K562 (cell line): ENCODE measurements around the gene CTBS. TPM values are rescaled to one million over a fixed set of nuclear protein-coding genes. Genes with fewer than 3 reads are reported as not detected.

Source experiments
- ADNP ChIP-seq: fragments of 200-800 bp; sonication (Bioruptor generic); IDR thresholded peaks from 2 replicates; pipeline ENCODE4 v1.6.1; 2016; ENCODE audit warnings: missing genetic modification characterization, missing compliant biosample characterization
- BHLHE40 ChIP-seq: IDR thresholded peaks from 2 replicates; pipeline ENCODE4 v1.6.1; 2011; ENCODE audit warnings: low read length, improper control_type of control experiment
- ELF1 ChIP-seq: fragments of 200-800 bp; sonication (Bioruptor generic); IDR thresholded peaks from 2 replicates; pipeline ENCODE4 v1.6.1; 2016; ENCODE audit warnings: missing genetic modification characterization, missing compliant biosample characterization
- HNRNPL ChIP-seq: fragments of 200-400 bp; formaldehyde crosslinking; IDR thresholded peaks from 2 replicates; pipeline ENCODE4 v1.6.1; 2017; ENCODE audit warnings: low read depth, mild to moderate bottlenecking, low read length
- KLF13 ChIP-seq: fragments of 450-650 bp; IDR thresholded peaks from 2 replicates; pipeline ENCODE4 v1.6.1; 2016; ENCODE audit warnings: missing genetic modification characterization, low read depth, mild to moderate bottlenecking, missing compliant biosample characterization, moderate library complexity, borderline replicate concordance
- MAX ChIP-seq: sonication (generic); formaldehyde crosslinking; IDR thresholded peaks from 2 replicates; pipeline ENCODE4 v1.9.0; 2022; ENCODE audit warnings: mild to moderate bottlenecking, missing genetic modification reagents
- MITF ChIP-seq: IDR thresholded peaks from 2 replicates; pipeline ENCODE4 v1.6.1; 2014; ENCODE audit warnings: antibody characterized with exemption
- NBN ChIP-seq: fragments of 450-650 bp; IDR thresholded peaks from 2 replicates; pipeline ENCODE4 v1.6.1; 2016; ENCODE audit warnings: low read depth, mild to moderate bottlenecking
- NONO ChIP-seq, 2 experiments: fragments of 200-400 bp in 1 of 2; fragments of 450-650 bp in 1 of 2; formaldehyde crosslinking in 1 of 2; IDR thresholded peaks; 2 replicates each; pipeline ENCODE4 v1.6.1; 2017; ENCODE audit warnings: low read depth in 2 of 2, mild to moderate bottlenecking in 2 of 2, moderate library complexity in 2 of 2, low read length in 1 of 2
- PCBP1 ChIP-seq: fragments of 200-400 bp; formaldehyde crosslinking; IDR thresholded peaks from 2 replicates; pipeline ENCODE4 v1.6.1; 2018; ENCODE audit warnings: mild to moderate bottlenecking, low read depth, low read length; ENCODE audit not compliant: poor library complexity, severe bottlenecking
- PPARD ChIP-seq: fragments of 250-450 bp; sonication (Bioruptor Pico); IDR thresholded peaks from 2 replicates; pipeline ENCODE4 v1.8.0; 2022; ENCODE audit warnings: inconsistent platforms, mild to moderate bottlenecking, moderate library complexity
- TARDBP ChIP-seq: fragments of 450-650 bp; IDR thresholded peaks from 2 replicates; pipeline ENCODE4 v1.6.1; 2016
- TBL1XR1 ChIP-seq, 2 experiments: IDR thresholded peaks; 2 replicates each; pipeline ENCODE4 v1.6.1; 2012; ENCODE audit warnings: improper control_type of control experiment in 2 of 2, low read length in 2 of 2, mild to moderate bottlenecking in 1 of 2
- THAP12 ChIP-seq: fragments of 250-450 bp; sonication (Bioruptor Pico); IDR thresholded peaks from 2 replicates; pipeline ENCODE4 v1.9.0; 2021; ENCODE audit warnings: mild to moderate bottlenecking, inconsistent platforms
- VEZF1 ChIP-seq: fragments of 200-800 bp; sonication (Bioruptor generic); IDR thresholded peaks from 2 replicates; pipeline ENCODE4 v1.6.1; 2017; ENCODE audit warnings: missing genetic modification characterization, missing compliant biosample characterization
- ZFP36 ChIP-seq: fragments of 150-350 bp; IDR thresholded peaks from 2 replicates; pipeline ENCODE4 v1.6.1; 2018; ENCODE audit warnings: low read length, low read depth; ENCODE audit not compliant: partially characterized antibody
- ZFP91 ChIP-seq: sonication (generic); formaldehyde crosslinking; IDR thresholded peaks from 2 replicates; pipeline ENCODE4 v1.8.0; 2022; ENCODE audit warnings: mild to moderate bottlenecking, missing genetic modification reagents
- ZNF511 ChIP-seq: sonication (generic); formaldehyde crosslinking; IDR thresholded peaks from 2 replicates; pipeline ENCODE4 v1.8.0; 2022; ENCODE audit warnings: mild to moderate bottlenecking, missing genetic modification reagents
- ZZZ3 ChIP-seq: fragments of 450-650 bp; IDR thresholded peaks from 2 replicates; pipeline ENCODE4 v1.6.1; 2016; ENCODE audit warnings: antibody characterized with exemption, mild to moderate bottlenecking, moderate library complexity
- polyA plus RNA-seq, 8 experiments: library from polyadenylated mRNA; depleted of rRNA in 4 of 8; stranded (reverse) in 5 of 8; unstranded in 3 of 8; fragments of >200 nt; fragmentation: Nextera tagmentation in 2 of 8; fragmentation: Illumina TruSeq in 1 of 8; extraction: Ambion mirVana in 2 of 8; extraction: Trizol in 1 of 8; gene quantifications; 2 replicates each; pipeline versions ENCODE4 v1.2.1 to v1.2.3, GENCODE V29; 2011 to 2014; ENCODE audit warnings: inconsistent platforms in 1 of 8, missing spikeins in 1 of 8
- total RNA-seq, 7 experiments: library from RNA; depleted of rRNA in 6 of 7; stranded (reverse); fragments of >200 nt in 6 of 7; fragmentation: Illumina TruSeq in 2 of 7; extraction: Trizol in 2 of 7; gene quantifications; 2 replicates each; pipeline versions ENCODE4 v1.2.1 to v1.2.3, GENCODE V29; 2011 to 2021; ENCODE audit warnings: low replicate concordance in 1 of 7

Gene CTBS
- total and polyA plus RNA-seq, 9 of the 15 experiments (the other 6 are each of a cell fraction or from before 2014, with no cell fraction given), result 3.0 to 19.8 (median 9.9) TPM

GRCh38 chr1:84573967-84574842, at the start of gene CTBS (continued):
- TF ChIP-seq MITF, result no peak
- TF ChIP-seq MAX (CRISPR knock-in tag), result peak; percentile 66; the same call in 1 of the 2 replicates
- TF ChIP-seq ZNF511 (CRISPR knock-in tag), result peak; percentile 58; the same call in 1 of the 2 replicates
- TF ChIP-seq ADNP, result no peak
- TF ChIP-seq HNRNPL, result 0 out of 2 replicates have a peak, but pooled peaks have one; percentile 35
- TF ChIP-seq ZZZ3, result no peak
- TF ChIP-seq THAP12 (CRISPR knock-in tag), result 0 out of 2 replicates have a peak, but pooled peaks have one; percentile 58
- TF ChIP-seq ZFP91, result no peak
- 0 out of 2 replicates have a peak, but pooled peaks have one; percentile 16 for TF ChIP-seq KLF13
- TF ChIP-seq TARDBP, result peak; percentile 67; the same call in 1 of the 2 replicates
- peak; percentile 63 for TF ChIP-seq ELF1
- TF ChIP-seq PPARD (CRISPR knock-in tag), result no peak
- TF ChIP-seq NONO (IDR thresholded peaks at IDR 0.05; ENCODE audit: low read depth in 2 of 2, low read length in 1 of 2), result peak in 1 of 2 experiments; percentile 52; a peak in 1 of 4 replicates
- TF ChIP-seq BHLHE40, result 0 out of 2 replicates have a peak, but pooled peaks have one; percentile 0
- TF ChIP-seq VEZF1 (CRISPR knock-in tag), result peak; percentile 90
- no peak for TF ChIP-seq PCBP1
- TF ChIP-seq NBN, result no peak
- no peak for TF ChIP-seq TBL1XR1 (IDR thresholded peaks at IDR 0.05; ENCODE audit: low read length in 2 of 2)
- TF ChIP-seq ZFP36, result peak; percentile 68
